HG03378 (cell line): Measurements from ENCODE around the gene HGF.

ENCODE experiments used
- ATAC-seq: cut with Tn5 transposase; IDR thresholded peaks from one replicate; pipeline ENCODE4 v1.9.1; 2021; ENCODE audit warnings: mild to moderate bottlenecking, moderate library complexity; ENCODE audit not compliant: unreplicated experiment

Gene HGF

GRCh38 chr7:81687062-81687461 lies 82.8 kb downstream of the HGF start:
- ATAC-seq: no peak

DNA sequence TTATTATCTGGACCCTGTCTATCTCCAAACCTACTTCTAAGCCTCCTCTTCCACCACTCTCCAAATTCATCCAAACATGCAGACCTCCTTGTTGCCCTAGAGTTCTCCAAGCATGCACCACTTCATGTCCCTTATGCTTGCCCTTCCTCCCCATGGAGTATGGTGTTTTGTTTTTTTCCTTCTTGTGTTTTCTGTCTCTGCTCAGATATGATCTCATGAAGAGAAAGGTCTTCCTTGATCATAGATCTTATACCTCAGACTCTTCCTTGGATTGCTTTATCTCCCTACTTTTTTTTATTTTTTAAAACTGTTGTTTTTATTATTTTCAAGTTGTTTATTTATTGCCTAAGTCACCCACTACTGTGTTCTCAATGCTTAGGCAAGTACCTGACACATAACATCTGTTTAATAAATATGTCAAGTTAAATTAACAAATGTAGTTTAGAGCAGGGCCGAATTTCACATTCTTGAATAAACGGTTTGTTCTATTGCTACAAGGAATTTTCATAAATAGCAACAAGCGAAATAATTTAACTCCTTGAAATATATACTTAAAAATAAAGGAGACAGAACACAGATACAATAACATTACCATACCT lies 84.5 kb downstream of the HGF start:
- no peak for ATAC-seq

DNA sequence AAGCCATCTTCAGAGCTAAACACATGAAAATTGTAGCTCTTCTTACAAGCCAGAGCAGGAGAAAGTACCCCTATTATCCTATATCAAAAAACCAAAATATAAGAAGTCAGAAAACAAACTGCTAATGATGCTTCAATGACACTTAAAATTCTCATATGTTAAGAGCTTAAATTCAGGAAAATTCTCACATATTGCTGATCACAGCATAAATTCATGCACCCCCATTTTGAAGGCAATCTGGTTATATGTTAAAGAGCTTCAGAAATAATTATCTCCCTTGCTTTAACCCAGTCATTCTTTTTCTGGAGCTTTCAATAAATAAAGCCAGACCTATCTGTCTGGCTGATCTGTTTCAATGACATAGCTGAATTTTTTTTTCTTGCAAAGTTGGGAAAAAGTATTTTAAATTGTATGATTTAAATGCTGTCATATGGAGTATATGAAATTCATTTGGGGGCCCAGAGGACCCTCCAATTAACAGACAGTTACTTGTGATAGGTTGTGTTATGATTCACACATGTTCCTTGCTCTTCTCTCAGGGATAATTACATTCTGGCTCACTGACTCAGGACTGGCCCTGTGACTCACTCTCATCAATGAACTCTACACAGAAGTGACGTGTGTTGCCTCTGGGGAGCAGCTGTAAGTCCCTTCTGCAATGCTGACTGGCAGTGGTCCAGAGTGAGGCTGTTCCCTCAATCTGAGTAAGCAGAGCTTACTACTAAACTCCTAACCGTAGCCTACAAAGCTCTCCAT lies 85.2 kb downstream of the HGF start:
- ATAC-seq: peak; percentile 90

GRCh38 chr7:81684033-81684432 lies 85.8 kb downstream of the HGF start:
- ATAC-seq: no peak

GRCh38 chr7:81682873-81683272 lies 87.0 kb downstream of the HGF start:
- ATAC-seq: no peak

GRCh38 chr7:81680120-81680519 lies 89.7 kb downstream of the HGF start:
- no peak for ATAC-seq

GRCh38 chr7:81676813-81677212 lies 93.0 kb downstream of the HGF start:
- ATAC-seq: no peak

DNA sequence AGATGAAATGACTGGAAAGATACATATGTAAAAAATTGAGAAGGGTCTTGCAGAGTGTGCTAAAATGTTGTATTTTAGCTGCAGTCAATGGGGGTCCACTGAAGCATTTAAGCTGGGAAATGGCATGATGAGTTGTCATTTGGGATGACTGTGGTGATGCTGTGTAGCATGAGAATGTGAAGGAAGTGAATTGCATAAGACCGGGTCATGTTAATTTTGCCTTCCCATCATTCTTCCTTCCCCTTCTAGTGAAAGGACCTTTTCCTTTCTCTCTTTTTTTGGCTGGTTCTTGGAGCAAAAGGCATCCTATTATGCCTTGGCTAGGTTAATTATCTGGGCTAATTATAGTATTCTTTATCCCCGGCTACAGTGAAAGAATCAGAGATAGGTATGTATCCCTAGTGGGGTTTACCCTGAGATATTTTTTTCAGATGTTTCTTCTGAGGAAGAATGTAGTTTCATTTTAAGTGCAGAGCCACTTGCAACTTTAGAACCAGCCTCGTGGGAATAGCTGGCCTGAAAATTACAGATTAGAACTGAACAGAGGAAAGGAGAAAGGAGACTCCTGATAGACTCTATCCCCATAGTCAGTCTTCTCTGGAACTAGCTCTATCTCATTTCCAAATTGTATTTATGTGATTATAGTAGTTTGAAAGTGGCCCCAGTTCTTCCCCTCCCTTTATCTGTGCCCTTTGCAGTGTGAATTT lies 93.6 kb downstream of the HGF start:
- ATAC-seq: no peak

DNA sequence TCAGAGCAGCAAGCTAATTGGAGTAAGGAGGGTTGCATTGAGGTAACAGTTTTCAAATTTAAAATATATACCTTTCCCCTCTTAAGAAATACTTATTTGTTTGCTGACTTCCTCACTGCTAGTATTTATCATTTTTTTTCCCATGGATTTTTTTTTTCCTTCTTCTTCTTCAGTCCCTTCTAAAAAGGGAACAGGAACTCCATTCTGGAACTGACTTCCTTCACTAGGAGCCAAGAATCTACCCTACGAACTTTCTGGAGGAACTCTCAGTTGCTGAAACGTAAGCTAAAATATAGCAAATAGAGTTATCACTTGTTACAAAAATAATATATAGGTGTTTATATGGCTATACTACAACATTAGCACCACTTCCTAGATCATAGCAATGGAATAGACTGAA lies 95.4 kb downstream of the HGF start:
- no peak for ATAC-seq

- ATAC-seq: no peak
Observed at GRCh38 chr7:81672872-81673271, 97.0 kb downstream of the HGF start.

- no peak for ATAC-seq
Observed at GRCh38 chr7:81669476-81670105, 100.3 kb downstream of the HGF start.

- ATAC-seq: no peak
Observed at GRCh38 chr7:81666209-81666608, 103.6 kb downstream of the HGF start.

GRCh38 chr7:81665236-81665635 lies 104.6 kb downstream of the HGF start:
- ATAC-seq: no peak

DNA sequence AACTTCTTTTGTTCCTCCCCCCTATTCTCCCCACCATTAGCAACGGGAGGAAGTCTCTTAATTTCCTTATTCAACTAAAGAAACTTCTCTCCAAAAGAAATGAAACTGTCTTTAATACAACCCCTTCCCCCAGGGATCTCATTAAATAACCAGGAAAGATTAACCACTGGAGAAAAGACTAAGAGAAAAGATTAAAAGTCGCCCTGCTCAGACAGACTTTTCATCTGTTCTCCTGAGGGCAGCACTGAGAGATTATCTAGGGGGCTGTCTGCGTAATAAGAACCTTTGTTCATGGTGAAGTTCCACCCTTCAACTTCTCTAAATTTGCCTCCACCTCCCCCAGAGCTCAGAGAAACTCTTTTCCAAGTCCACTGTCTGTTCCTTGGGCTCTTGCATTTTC lies 105.5 kb downstream of the HGF start:
- no peak for ATAC-seq

DNA sequence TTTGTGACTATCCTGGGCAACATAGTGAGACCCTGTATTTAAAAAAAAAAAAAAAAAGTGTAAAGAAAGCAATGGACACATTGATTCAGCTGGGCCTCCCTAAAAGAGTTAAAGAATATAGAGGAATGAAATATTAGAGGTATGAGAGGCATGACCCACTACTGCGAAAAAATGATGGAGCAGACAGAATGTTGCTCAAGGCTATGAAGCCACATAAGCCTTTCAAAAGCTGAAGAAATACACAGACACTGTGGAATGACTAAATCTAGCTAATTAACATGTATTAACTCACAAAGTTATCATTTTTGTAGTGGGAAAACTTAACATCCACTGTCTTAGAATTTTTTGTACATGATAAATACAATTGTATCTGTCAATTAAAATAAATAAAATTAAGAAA lies 107.3 kb downstream of the HGF start:
- ATAC-seq: no peak

DNA sequence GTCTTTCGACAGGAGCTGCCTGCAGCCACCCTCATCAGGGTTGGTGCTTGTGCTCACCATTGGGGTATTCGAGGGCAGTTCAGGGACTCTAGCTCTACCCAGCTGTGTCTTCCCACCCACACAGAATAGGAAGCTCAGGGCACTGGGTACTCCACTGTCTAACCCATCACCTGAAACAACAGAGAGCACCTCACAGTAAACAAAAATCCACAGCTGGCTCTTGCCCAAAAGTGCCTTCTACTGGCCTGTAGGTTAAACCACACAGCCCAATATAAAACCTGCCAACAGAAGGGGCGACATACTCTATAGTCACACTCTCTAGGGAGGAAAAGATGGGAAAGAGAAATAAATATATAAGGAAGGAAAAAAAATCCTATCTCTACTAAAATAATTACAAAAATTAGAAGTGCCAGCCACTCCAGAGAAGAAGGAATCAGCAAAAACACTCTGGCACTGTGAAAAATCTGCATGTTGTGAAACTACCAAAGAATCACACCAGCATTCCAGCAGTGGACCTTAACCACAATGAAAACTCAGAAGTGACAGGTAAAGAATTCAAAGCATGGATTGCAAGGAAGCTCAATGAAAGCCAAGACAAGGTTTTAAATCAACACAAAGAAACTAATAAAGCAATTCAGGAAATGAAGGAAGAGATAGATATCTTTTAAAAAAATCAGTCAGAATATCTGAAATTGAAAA lies 110.0 kb downstream of the HGF start:
- ATAC-seq: no peak

DNA sequence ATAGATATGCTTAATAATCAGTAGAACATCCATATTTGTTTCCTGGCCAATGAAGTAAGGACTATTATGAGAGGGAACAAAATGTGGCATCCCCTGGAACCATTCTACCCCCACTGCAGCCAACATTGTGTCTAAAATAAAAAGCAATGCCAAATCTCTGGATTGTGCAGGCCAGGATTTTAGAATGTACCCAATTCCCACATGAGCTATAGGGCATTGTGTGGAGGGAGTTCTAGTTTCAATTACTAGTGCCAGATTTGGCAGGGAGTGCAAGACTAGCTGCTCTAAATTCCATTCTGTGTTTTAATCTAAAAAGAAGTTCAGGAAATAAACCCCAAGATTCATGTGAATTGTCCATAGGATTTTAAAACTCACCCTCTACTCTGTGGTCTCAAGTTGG lies 112.3 kb downstream of the HGF start:
- ATAC-seq: no peak

DNA sequence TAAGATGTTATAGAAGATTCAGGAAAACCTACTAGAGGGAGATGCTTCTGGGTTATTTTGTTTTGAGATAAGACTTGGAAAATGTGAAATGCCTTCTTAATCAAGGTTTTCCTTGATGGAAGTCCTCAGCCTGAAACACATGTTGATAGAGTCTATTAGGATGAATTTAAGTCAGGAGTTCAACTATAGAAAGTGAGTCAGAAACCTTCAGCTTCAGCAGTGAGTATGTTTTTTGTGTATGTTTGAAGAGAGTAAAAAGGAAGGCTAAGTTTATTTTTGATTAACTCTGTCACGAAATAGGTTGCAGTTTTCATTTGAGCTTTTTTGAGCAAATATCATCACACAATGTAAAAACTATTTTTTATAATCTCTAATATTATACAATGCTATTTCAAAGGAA lies 114.6 kb downstream of the HGF start:
- no peak for ATAC-seq

DNA sequence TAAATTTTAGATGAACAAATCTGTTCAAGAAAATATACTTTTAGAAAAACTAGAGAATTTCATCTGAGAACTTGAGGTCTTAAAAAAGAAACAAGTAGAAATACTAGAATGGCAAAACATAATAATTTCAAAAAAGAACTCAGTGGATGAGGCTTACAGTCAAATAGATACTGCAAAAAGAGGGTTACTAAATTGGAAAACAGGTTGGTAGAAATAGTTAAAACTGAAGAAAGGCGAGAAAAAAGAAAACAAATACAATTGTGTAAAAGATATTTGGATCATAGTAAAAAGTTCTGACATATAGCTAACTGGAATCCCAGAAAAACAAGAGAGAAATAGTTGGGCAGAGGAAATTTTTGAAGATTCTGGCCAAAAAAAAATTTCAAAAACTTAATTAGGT lies 117.6 kb downstream of the HGF start:
- no peak for ATAC-seq
